Stimulated activated naive CD8-positive, alpha-beta T cell treated with anti-CD3 and anti-CD28 coated beads, Interleukin-15, Interleukin-2, amounts not matched to agents 100 U/mL and 50 U/mL, for 24 hours (primary cell): ENCODE measurements around the gene PGLYRP4.

Experiments
- ATAC-seq: fragments of 150-1000 bp; cut with Tn5 transposase; one replicate; pipeline ENCODE4 v1.10.0; 2021
- DNase-seq: peaks from one replicate; pipeline ENCODE4 v3.0.0; 2021

Gene PGLYRP4

DNA sequence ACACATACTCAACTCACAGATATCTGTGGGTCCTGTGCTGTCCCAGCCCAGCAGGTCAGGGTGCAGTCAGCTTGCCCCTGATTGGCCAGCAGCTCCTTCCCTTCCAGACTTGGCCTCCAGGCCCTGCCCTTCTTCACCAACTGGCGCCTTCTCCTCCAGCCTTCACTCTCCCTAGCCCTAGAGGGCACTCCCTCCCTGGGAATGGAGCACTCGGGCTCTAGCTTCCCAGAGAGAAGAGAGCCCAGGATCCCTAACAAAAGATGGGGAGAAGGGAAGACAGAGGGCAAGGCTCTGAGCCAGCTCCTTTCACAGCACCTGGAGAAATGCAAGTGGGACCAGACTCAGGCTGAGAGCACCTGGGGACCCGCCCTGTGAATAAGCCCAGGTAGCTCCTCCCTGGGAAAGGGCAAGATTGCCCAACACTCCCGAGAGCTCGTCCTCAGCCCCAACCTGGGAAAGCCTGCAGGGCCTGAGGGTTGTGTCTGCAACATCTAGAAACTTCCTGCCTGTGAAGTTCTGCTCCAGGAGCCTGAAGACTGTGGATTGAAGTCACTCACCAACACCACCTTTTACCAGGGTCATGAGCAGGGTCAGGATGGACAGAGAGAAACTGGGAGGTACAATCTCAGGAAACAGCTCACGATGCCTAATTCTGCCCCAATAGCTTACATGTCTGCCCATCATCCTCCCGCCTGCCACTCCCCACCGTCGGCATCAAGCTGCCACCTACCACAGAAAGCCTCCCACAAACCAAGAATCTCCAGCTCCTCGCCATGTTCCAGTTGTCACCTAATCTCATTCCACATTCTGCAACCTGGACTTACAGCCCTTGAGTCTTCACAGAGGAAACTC, at the start of gene PGLYRP4:
Gene PGLYRP4 (minus strand): TSS at position 331 of the 852 bp plus-strand sequence. CDS start 909 bp downstream, outside the sequence.
- DNase-seq = no peak
- no peak for ATAC-seq

GRCh38 chr1:153397924-153398651, 49.4 kb upstream of the PGLYRP4 start:
- ATAC-seq = no peak
- DNase-seq = no peak

DNA sequence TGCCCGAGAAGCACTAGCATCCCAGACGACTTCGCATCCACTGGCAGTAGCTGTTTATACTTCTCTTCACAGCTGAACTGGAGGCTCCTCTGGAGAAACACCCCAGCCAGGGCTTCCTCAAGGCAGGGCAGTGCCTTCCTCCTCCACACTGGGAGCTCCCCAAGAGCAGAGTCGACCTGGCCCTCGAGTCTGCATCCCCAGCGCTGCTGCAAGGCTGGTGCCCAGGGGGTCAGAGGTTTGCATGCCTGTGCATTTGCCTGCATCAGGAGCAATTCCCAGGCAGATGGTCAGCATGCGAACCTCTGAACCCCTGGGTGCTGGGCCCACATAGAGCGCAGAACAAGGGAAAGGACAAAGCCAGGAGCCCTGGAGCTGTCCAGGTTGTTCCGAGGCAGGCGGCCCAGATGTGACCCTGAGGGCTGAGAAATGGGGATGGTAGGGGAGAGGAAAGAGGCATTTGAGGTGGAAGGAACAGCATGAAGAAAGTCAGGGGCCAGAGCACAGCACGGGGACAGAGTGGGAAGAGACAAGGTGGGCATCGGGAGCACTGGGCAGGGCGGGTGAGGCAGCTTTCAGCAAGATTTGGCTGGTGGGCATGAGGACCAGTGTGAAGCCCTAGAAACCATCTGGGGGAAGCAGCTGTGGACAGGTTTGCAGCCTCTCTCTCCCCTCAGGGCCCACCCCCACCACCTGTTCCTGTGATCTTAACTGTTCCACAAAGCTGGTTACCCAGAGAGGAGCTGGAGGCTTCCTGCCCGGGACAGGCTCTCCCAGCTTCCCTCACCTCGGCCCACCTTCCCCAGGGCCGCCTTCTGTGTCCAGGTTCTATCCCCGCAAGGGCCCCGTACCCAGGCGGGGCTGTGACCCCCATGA, 48.6 kb upstream of the PGLYRP4 start:
- DNase-seq (no peak), ATAC-seq (no peak)

GRCh38 chr1:153396461-153396860, 47.8 kb upstream of the PGLYRP4 start:
- DNase-seq = no peak
- ATAC-seq = no peak

- DNase-seq (no peak), ATAC-seq (no peak)
Measured at GRCh38 chr1:153395776-153396175, 47.1 kb upstream of the PGLYRP4 start.

DNA sequence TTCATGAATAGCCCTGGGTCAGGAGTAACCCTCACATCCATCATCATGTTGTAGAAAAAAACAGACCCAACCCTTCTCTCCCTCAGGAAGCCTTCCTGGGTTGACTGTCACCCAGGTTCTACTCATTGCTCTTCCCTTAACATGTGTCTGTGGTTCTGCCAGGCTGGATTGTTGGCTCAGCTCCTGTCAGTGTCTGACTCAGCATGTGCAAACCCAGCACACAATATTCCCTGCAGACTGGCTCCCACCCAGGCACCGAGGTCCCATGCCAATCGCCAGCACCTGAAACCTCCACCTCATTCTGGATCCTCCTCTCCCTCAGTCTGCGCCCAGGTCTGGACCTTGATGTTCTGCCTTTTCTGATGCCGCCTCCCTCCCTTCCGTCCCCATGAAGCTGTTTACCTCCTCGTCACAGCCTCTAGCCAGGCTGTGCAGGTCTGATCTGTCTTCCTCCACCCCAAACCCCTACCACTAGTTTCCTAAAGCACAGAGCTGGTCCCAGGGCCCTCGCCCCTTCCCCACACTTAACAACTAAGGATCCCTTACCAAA, 46.6 kb upstream of the PGLYRP4 start:
- DNase-seq (no peak), ATAC-seq (no peak)

DNA sequence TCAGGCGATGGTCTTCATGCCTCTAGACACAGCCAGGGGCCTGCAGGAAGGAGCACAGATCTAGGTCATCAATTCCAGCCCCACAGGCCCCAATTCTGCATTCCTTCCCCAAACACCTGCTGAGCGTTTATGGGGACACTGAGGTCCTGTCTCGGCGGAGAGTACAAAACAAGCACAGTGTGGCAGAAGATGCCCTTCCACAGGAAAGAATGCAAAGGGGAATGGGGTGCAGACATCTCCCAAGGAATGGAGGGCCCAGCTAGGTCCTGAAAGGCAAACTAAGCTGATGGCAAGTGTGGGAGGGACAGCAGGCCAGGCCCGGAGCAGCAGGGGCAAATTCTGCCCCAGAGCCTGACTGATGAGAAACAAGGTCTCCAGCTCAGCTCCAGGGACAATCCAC, 45.8 kb upstream of the PGLYRP4 start:
- ATAC-seq (no peak), DNase-seq (no peak)

DNA sequence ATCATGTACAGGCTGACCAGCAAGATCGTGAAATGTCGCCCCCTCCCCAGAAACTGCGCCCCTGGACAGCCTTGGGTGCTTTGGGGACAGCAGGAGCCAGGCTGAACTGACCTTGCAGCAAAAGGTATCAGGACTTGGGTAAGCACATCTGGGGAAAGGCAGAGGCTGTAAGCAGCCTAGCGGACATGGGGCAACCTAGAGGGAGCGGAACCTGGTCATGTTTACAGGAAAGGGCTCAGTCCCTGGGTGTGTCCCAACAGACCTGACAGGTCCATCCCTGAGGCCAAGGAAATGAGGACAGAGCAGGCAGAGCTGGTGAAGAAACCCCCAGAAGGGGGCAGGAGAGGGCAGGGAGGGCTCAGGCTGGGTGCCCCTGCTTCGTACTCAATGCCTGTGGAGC, 45.3 kb upstream of the PGLYRP4 start:
- DNase-seq = no peak
- no peak for ATAC-seq

DNA sequence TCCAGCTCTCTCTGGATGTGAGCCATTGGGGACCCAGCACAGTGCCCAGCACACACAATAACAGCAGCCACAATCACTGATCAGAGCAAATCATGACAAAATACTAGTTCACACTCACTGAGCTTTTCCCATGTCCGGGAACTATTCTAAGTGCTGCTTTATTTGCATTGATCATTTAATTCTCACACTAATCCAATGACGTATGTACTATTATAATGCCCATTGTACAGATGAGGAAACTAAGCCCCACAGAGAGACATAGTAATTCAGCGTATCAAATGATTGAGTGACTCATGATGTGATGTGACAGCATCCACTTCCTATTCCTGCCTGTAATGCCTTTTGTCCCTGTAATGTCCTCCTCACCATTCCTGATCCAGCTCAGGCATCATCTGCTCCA, 44.2 kb upstream of the PGLYRP4 start:
- no peak for ATAC-seq
- DNase-seq = no peak

DNA sequence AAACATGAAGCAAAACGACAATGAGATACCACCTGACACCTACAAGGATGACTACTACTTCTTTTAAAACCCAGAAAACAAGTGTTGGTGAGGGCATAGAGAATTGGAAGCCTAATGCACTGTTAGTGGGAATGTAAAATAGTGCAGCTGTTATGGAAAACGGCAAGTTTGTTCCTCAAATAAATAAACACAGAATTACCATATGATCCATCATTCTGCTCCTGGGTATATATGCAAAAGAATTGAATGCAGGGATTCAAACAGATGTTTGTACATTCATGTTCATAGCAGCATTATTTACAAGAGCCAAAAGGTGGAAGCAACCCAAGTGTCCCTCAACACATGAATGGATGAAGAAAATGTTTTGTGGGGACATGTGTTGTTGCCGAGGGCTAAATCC, 43.6 kb upstream of the PGLYRP4 start:
- ATAC-seq (no peak), DNase-seq (no peak)

- ATAC-seq = no peak
- DNase-seq = no peak
Measured at GRCh38 chr1:153390938-153391710, 42.5 kb upstream of the PGLYRP4 start, which contains the start of gene S100A8. TSS of gene S100A8 (minus strand) at chr1:153391073. CDS start at chr1:153390535, 538 bp downstream.

- DNase-seq (no peak), ATAC-seq (no peak)
Measured at GRCh38 chr1:153389973-153390879, 41.6 kb upstream of the PGLYRP4 start.

DNA sequence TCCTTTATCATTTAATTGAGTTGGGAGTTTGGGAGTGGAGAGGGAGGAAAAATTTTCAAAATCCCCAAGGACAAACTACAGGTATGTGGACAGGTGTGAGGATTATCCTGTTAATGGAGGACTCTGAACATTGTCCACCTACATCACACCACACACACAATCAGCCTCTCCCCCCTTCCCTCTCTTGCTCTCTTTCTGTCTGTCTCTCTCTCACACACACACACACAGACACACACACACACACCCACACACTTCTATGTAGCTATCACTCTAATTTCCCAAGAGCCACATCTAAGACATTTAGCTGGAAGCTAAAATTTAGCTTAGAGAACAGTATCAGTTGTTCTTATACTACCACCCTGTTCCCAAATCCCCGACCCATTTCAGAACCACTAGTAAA, 40.8 kb upstream of the PGLYRP4 start:
- DNase-seq (no peak), ATAC-seq (no peak)

DNA sequence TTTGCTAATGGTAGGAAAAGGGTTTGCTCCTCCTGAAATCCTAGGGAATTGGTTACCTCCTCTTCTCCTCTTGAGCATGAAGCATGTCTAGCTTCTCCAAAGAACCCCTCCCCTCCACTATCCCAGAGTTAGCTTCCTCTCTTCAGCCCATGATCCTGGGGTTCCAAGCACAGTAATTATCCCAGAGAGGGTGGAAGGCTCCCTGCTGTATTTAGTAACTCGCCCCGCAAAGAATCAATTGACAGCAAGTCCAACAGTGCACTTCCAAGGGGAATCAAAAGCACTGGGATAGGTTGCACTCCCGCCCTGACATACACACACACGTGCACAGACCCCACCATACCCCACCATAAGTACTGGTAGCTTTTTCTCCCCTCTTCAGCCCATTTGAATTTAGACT, 39.1 kb upstream of the PGLYRP4 start:
- DNase-seq = no peak
- ATAC-seq = no peak

DNA sequence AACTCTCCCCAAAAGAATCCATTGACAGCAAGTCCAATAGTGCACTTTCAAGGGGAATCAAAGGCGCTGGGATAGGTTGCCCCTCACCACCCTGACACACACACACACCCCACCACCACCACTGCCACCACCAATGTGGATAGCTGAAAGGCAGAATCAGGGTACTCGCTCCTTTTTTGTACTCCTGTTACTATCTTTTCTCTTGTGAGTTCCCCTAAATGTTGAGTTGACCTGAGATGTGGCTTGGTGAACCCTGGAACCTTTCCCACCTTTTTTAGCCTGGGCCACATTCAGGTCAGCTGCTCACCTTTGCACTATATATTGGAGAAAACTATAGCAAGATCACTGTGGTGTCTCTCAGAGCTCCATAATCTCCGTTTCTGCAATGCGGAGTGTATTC, 38.4 kb upstream of the PGLYRP4 start:
- ATAC-seq (no peak), DNase-seq (no peak)

DNA sequence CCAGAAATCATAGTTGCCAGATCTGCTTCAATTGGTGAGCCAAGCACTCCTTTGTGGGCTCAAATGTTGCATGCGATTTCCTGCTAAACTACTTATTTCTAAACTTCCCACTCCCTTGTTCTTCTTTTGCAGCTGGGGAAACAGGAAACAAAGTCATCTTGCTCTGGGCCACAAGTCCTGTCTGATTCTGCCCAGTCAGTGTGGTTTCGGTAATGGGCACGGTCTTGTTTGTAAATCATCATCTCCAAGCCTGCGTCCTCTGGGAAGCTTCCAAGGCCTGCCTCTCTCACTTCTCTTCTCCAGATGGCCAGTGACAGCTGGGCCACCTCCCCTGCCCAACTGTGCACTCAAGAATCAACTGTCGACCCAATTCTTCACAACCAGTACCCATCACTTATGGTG, 37.9 kb upstream of the PGLYRP4 start:
- ATAC-seq = no peak
- no peak for DNase-seq

GRCh38 chr1:153384958-153385580, 36.4 kb upstream of the PGLYRP4 start:
- no peak for DNase-seq
- ATAC-seq = no peak

- DNase-seq (no peak), ATAC-seq (no peak)
Measured at GRCh38 chr1:153380711-153381110, 32.1 kb upstream of the PGLYRP4 start.

DNA sequence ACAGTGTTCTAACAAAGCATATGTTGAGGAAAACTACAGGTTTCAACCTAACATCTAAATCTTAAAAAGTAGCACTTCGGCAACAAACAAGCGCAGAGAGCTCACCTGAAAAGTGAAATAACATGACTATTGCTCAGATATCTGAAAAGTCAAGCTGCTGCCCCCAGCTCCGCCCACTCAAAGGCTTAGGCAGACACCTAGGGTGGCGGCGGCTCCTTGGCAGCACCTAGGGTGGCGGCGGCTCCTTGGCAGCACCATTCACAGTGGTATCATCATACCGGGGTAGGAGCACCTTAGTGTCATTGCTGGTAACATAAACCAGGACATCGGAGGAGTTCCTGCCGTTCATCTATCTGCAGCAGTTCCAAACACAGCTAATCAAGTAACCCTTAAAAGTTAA, 30.9 kb upstream of the PGLYRP4 start:
- no peak for DNase-seq
- ATAC-seq = no peak

GRCh38 chr1:153375511-153375910, 26.9 kb upstream of the PGLYRP4 start, which contains the start of gene S100A12:
TSS of gene S100A12 (minus strand) at chr1:153375621. CDS start at chr1:153374592, 1,029 bp downstream.
- ATAC-seq (no peak), DNase-seq (no peak)
